ENCODE measurements around the gene CNN2. TPM values are rescaled to one million over a fixed set of nuclear protein-coding genes. Genes with fewer than 3 reads are reported as not detected.
A peak's percentile ranks its signal among the peaks of the same experiment; 100 is the strongest.

Gene CNN2
- total and polyA plus RNA-seq, 2 of the 8 experiments (the other 6 are each of a cell fraction or from before 2014, with no cell fraction given): 189 to 551 TPM

DNA sequence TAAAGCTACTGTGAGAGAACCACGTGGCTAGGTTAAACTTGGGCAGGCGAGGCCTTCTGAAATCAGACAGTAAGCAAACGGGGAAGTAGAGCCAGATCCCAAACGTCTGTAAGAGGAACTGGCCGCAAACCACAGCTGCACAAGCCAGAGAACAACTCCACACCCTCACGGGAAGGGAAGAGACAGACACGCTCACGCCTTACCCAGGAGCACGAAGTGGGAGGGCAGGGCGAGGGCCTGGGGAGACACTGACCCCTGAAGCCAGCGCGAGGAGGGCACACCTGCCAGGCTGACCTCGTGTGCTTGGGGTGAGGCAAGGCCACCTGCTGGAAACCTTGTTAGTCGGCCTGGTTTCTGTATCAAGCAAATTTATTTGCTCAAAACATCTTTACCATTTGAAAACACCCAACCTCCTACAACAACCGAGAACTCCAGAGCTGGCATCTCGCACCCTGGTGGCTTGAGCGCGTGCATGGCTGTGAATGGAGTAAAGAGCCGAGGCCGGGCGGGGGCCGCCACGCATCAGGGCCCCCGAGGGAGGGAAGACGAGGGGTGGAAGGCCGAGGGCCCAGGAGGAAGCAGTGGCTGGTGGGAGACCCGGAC is 61.5 kb downstream of the CNN2 start:
- TF ChIP-seq, protein P1, sequence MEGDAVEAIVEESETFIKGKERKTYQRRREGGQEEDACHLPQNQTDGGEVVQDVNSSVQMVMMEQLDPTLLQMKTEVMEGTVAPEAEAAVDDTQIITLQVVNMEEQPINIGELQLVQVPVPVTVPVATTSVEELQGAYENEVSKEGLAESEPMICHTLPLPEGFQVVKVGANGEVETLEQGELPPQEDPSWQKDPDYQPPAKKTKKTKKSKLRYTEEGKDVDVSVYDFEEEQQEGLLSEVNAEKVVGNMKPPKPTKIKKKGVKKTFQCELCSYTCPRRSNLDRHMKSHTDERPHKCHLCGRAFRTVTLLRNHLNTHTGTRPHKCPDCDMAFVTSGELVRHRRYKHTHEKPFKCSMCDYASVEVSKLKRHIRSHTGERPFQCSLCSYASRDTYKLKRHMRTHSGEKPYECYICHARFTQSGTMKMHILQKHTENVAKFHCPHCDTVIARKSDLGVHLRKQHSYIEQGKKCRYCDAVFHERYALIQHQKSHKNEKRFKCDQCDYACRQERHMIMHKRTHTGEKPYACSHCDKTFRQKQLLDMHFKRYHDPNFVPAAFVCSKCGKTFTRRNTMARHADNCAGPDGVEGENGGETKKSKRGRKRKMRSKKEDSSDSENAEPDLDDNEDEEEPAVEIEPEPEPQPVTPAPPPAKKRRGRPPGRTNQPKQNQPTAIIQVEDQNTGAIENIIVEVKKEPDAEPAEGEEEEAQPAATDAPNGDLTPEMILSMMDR (IDR thresholded peaks at IDR 0.05; ENCODE audit: control extremely low read depth in 1 of 3, insufficient read depth in 1 of 3, low read depth in 1 of 3, low read length in 3 of 3): no peak
- TF ChIP-seq SIX5 (IDR thresholded peaks at IDR 0.05; ENCODE audit: low read depth, low read length): no peak
- TF ChIP-seq, protein P2, sequence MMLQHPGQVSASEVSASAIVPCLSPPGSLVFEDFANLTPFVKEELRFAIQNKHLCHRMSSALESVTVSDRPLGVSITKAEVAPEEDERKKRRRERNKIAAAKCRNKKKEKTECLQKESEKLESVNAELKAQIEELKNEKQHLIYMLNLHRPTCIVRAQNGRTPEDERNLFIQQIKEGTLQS (IDR thresholded peaks at IDR 0.05; ENCODE audit: insufficient read depth, low read depth, low read length): no peak
- TF ChIP-seq POLR2A (IDR thresholded peaks at IDR 0.05; ENCODE audit: control extremely low read depth in 1 of 2, low read depth in 2 of 2, low read length in 2 of 2): no peak
- TF ChIP-seq EP300 (IDR thresholded peaks at IDR 0.05; ENCODE audit: borderline replicate concordance in 1 of 2, low read depth in 2 of 2, low read length in 2 of 2): no peak
- peak; percentile 71; the same call in 1 of the 2 replicates for TF ChIP-seq POLR2AphosphoS5 (IDR thresholded peaks at IDR 0.05; ENCODE audit: low read depth, low read length)
- no peak for TF ChIP-seq EGR1 (IDR thresholded peaks at IDR 0.05; ENCODE audit: borderline replicate concordance, low read depth, low read length)
- no peak for TF ChIP-seq ZNF274 (IDR thresholded peaks at IDR 0.05; ENCODE audit: borderline replicate concordance, extremely low read depth, low read length)
- Histone ChIP-seq H2BK12ac (ENCODE audit: low read depth, low read length) (no peak overlapping the region), H4K8ac (ENCODE audit: extremely low read depth, insufficient read depth, low read length) (no peak overlapping the region), H3K79me2 (ENCODE audit: control insufficient read depth in 1 of 2, insufficient read depth in 2 of 2, low read length in 2 of 2) (no peaks in the 10 kb centered on the region; a peak in 1 of 4 replicates), H3K4me2 (ENCODE audit: insufficient read depth in 1 of 2, low read depth in 2 of 2, low read length in 2 of 2) (no peak overlapping the region), H4K20me1 (replicated peaks in 1 of 2; ENCODE audit: control insufficient read depth in 1 of 2, insufficient read depth in 2 of 2, low read length in 2 of 2) (peaks cover 2 to 20% of the 10 kb centered on the region in 2 experiments), H3K9me3 (ENCODE audit: insufficient read depth in 2 of 2, low read depth in 1 of 2, low read length in 1 of 2) (no peaks in the 10 kb centered on the region), H2BK20ac (ENCODE audit: low read length) (no peak overlapping the region), H3K4me3 (ENCODE audit: extremely low read depth in 1 of 4, insufficient read depth in 2 of 4, low read depth in 3 of 4, low read length in 4 of 4) (no peak overlapping the region), H3K14ac (ENCODE audit: insufficient read length) (no peak overlapping the region), H3K36me3 (ENCODE audit: control insufficient read depth in 2 of 4, insufficient read depth in 4 of 4, low read length in 3 of 4) (peaks cover 4 to 60% (median 27%) of the 10 kb centered on the region in 4 experiments; a peak in 7 of 8 replicates), H4K5ac (ENCODE audit: insufficient read length, low read depth, low read length) (no peak overlapping the region), H3K18ac (ENCODE audit: extremely low read depth, low read length) (no peak overlapping the region), H2AFZ (ENCODE audit: low read length) (no peak overlapping the region), H3K56ac (replicated peaks; ENCODE audit: insufficient read length, low read depth, low read length) (no peak overlapping the region), H3K27ac (ENCODE audit: low read depth, low read length) (no peak overlapping the region), H3K27me3 (replicated peaks in 1 of 4; ENCODE audit: control insufficient read depth in 3 of 4, extremely low read depth in 1 of 4, insufficient read depth in 3 of 4, low read length in 3 of 4) (no peaks in the 10 kb centered on the region; a peak in 1 of 7 replicates), H3K4ac (replicated peaks; ENCODE audit: insufficient read length, low read depth, low read length) (no peak overlapping the region), H3K23me2 (ENCODE audit: low read depth, low read length) (no peaks in the 10 kb centered on the region), H4K91ac (replicated peaks; ENCODE audit: insufficient read length, low read length) (no peak overlapping the region), H3K23ac (ENCODE audit: insufficient read length) (no peak overlapping the region), H3K4me1 (replicated peaks in 1 of 4; ENCODE audit: control insufficient read depth in 3 of 4, insufficient read depth in 4 of 4, low read length in 3 of 4) (no peaks in the 10 kb centered on the region; a peak in 1 of 7 replicates), H3K9ac (replicated peaks in 1 of 4; ENCODE audit: extremely low read depth in 1 of 4, low read depth in 3 of 4, low read length in 3 of 4) (no peak overlapping the region), H2BK120ac (replicated peaks; ENCODE audit: low read depth, low read length) (no peak overlapping the region), H2BK15ac (ENCODE audit: low read length) (no peak overlapping the region), H2AK5ac (ENCODE audit: low read depth, low read length) (no peak overlapping the region), H2BK5ac (ENCODE audit: low read depth, low read length) (no peak overlapping the region), H3K79me1 (ENCODE audit: low read depth, low read length) (no peaks in the 10 kb centered on the region; the same call in none of the 2 replicates)
- ChIA-PET CTCF (ENCODE audit: partially characterized antibody) (interaction anchor here (1.0 to 2.5 kb wide), 5 partner anchors 12 to 179 kb away, joined by 3 to 8 read pairs (median 6); no protein-coding TSS in a partner anchor), POLR2A (ENCODE audit: partially characterized antibody) (interaction anchor here (0.6 to 10.3 kb wide), 14 partner anchors 10 to 553 kb away, joined by 3 to 116 read pairs (median 4); partner anchors contain the start of genes ABCA7, ARHGAP45 and GPX4)
- WGBS, 2 experiments (ENCODE audit: extremely low coverage in 1 of 2, insufficient coverage in 1 of 2, insufficient read length in 1 of 2, insufficient replicate concordance in 2 of 2, low coverage in 1 of 2, low lambda C conversion rate in 2 of 2, missing lambda C conversion rate in 1 of 2): 87% methylated on average over 22 of the region's 27 CpGs; no CpG with 5 or more reads in 1 of the 2 experiments
- FAIRE-seq (no peak), DNase-seq (ENCODE audit: low read depth in 1 of 2, low spot score in 2 of 2) (no peak)

Measured in H1 (cell line).